ENCODE measurements around the gene FXYD7.

The FXYD7 gene

GRCh38 chr19:35110974-35111373, 32.1 kb upstream of the FXYD7 start:
- no peak for DNase-seq (ENCODE audit: low read depth in 2 of 2)

- DNase-seq (ENCODE audit: low read depth in 2 of 2): no peak
Measured at GRCh38 chr19:35112995-35113688, 29.9 kb upstream of the FXYD7 start.

- DNase-seq (ENCODE audit: low read depth in 2 of 2): peak; percentile 51 to 56
Measured at GRCh38 chr19:35114353-35115176, 28.5 kb upstream of the FXYD7 start.

- DNase-seq (ENCODE audit: low read depth in 2 of 2): no peak
Measured at GRCh38 chr19:35115177-35115951, 27.7 kb upstream of the FXYD7 start, which contains the start of gene FXYD3. TSS of gene FXYD3 (plus strand) at chr19:35115823. CDS start at chr19:35119377, 3,554 bp downstream.

GRCh38 chr19:35116072-35116801, 26.8 kb upstream of the FXYD7 start:
- DNase-seq (ENCODE audit: low read depth in 2 of 2): no peak

GRCh38 chr19:35117116-35117515, 25.9 kb upstream of the FXYD7 start:
- DNase-seq (ENCODE audit: low read depth in 2 of 2): no peak

- DNase-seq (ENCODE audit: low read depth in 2 of 2): no peak
Measured at GRCh38 chr19:35117799-35118198, 25.3 kb upstream of the FXYD7 start.

GRCh38 chr19:35118268-35119020, 24.6 kb upstream of the FXYD7 start:
- DNase-seq (ENCODE audit: low read depth in 2 of 2): no peak

- no peak for DNase-seq (ENCODE audit: low read depth in 2 of 2)
Measured at GRCh38 chr19:35119091-35119490, 24.0 kb upstream of the FXYD7 start.

- DNase-seq (ENCODE audit: low read depth in 2 of 2): no peak
Measured at GRCh38 chr19:35119578-35120155, 23.4 kb upstream of the FXYD7 start.

GRCh38 chr19:35120492-35120891, 22.6 kb upstream of the FXYD7 start:
- no peak for DNase-seq (ENCODE audit: low read depth in 2 of 2)

GRCh38 chr19:35120898-35121297, 22.2 kb upstream of the FXYD7 start:
- no peak for DNase-seq (ENCODE audit: low read depth in 2 of 2)

GRCh38 chr19:35122687-35123551, 20.1 kb upstream of the FXYD7 start:
- DNase-seq (ENCODE audit: low read depth in 2 of 2): no peak

- no peak for DNase-seq (ENCODE audit: low read depth in 2 of 2)
Measured at GRCh38 chr19:35123573-35123972, 19.5 kb upstream of the FXYD7 start.

GRCh38 chr19:35124098-35125060, 18.7 kb upstream of the FXYD7 start:
- peak; percentile 59 to 71 for DNase-seq (ENCODE audit: low read depth in 2 of 2)

- no peak for DNase-seq (ENCODE audit: low read depth in 2 of 2)
Measured at GRCh38 chr19:35125270-35125717, 17.8 kb upstream of the FXYD7 start.

- no peak for DNase-seq (ENCODE audit: low read depth in 2 of 2)
Measured at GRCh38 chr19:35125749-35126623, 17.1 kb upstream of the FXYD7 start.

All from stimulated activated CD8-positive, alpha-beta memory T cell treated with anti-CD3 and anti-CD28 coated beads, Interleukin-7, amount 100 ng/mL, for 1 hour (primary cell).